AG09319 (cell line): Measurements from ENCODE around the gene CCL19.

Experiments used
- DNase-seq: peaks from one replicate; pipeline ENCODE4 v3.0.0-alpha.2; 2010; ENCODE audit warnings: low read depth; ENCODE audit errors: extremely low read depth
- TF ChIP-seq, protein P1 (sequence below): IDR thresholded peaks from 2 replicates; pipeline ENCODE4 v1.5.1; 2011; ENCODE audit warnings: low read depth, mild to moderate bottlenecking, inconsistent platforms, low read length, moderate library complexity

Gene CCL19

DNA sequence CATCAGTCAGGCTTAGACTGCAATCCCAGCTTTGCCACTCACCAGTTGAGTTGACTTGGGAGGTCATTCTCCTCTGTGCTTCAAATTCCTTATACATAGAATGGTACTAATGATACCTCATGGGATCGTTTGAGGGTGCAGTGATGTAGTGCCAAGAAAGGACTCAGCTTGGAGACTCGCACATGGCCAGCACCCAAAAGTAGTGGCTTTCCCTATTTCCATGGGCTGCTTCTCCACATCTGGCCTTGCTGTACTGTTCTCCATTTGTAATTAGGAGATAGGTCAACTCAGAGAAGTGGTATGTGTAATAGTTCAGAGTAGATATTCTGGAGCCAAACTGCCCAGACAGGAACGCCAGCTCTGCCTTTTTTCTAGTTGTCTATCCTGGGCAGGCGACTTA, 5.5 kb downstream of the CCL19 start:
- TF ChIP-seq, protein P1, sequence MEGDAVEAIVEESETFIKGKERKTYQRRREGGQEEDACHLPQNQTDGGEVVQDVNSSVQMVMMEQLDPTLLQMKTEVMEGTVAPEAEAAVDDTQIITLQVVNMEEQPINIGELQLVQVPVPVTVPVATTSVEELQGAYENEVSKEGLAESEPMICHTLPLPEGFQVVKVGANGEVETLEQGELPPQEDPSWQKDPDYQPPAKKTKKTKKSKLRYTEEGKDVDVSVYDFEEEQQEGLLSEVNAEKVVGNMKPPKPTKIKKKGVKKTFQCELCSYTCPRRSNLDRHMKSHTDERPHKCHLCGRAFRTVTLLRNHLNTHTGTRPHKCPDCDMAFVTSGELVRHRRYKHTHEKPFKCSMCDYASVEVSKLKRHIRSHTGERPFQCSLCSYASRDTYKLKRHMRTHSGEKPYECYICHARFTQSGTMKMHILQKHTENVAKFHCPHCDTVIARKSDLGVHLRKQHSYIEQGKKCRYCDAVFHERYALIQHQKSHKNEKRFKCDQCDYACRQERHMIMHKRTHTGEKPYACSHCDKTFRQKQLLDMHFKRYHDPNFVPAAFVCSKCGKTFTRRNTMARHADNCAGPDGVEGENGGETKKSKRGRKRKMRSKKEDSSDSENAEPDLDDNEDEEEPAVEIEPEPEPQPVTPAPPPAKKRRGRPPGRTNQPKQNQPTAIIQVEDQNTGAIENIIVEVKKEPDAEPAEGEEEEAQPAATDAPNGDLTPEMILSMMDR, result no peak
- no peak for DNase-seq

DNA sequence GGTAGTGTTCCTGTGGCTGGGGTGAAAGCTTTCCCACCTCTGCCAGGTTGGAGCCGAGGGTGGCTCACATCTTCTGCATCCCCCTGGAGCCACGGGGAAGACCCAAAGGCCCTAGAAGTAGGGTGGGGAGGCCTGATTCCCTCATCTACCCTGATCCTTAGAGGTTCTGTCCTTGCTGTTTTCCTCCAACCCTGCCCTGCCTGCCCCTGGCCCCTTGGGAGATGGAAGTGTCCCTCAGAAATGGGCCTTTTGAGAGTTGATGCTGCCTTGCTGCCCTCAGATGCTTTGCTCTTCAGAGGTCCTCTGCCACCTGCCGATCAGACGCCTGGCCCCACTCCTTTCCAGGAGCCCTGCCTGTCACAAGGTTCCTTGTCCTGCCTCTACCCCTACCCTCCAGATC, 6.3 kb downstream of the CCL19 start:
- no peak for DNase-seq
- TF ChIP-seq, protein P1, result no peak

DNA sequence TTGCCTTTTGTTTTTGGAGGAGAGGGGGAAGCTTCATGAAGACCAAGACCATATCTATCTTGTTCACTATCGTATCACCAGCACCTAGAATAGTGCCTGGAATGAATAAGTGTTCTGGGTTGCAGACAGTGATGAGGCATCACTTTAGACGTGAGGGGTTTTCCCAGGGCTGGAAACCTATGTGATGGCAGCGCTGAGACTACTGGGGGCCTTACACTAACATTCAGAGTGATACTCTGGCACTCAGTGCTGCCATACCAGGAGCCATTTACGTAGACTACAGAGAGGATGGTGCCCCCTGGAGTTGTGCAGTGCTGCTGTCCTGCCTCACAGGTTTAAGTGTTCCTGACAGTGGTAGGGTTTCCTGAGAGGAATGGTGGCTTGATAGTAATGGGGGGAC, 6.9 kb downstream of the CCL19 start:
- TF ChIP-seq, protein P1, result no peak
- no peak for DNase-seq

DNA sequence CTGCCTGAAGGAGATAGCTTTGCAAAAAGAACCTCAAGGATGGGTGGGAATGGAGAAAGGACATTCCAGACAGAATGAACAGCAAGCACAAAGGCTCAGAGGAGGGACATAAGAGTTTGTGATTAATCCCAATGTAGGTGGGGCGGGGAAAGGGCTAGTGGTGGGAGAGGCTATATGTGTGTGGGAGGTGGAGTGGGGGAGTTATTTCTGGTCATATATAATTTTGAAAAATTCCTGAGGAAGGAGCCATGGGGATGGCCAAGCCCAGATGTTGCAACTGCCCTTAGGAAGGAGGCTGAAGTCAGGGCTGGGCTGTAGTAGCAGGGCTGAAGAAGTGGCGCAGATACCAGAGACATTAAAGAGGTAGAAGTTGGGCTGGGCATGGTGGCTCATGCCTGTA, 15.2 kb downstream of the CCL19 start:
- DNase-seq, result no peak
- TF ChIP-seq, protein P1, result no peak

DNA sequence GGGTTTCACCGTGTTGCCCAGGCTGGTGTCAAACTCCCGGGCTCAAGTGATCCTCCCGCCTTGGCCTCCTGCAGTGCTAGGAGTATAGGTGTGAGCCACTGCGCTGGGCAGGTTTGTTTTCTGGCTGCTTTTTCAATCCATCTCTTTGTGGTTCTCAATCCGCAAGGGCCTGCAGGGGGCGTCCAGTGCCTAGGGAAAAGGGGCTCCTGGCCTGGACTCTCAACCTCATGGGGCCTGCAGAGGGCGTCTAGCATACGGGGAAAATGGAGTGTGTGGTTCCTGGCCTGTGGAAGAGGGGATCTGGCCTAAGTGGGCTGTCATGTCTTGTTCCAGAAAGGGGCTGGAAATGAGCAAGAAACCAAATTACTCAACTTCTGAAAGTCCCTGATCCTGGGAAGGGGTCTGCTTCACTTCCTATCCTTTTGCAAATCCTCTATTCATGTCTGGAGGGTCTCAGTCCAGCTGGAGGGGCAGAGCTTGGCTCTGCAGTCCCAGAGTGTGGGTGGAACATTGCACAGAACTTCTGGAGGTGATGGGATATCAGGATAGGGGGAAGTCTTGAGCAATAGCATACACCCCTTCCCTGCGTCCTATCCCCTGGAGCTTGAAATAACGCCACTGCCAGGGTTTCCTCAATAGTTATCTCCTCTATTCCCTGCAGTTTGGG, 15.9 kb downstream of the CCL19 start:
- no peak for DNase-seq
- TF ChIP-seq, protein P1, result peak; percentile 96

DNA sequence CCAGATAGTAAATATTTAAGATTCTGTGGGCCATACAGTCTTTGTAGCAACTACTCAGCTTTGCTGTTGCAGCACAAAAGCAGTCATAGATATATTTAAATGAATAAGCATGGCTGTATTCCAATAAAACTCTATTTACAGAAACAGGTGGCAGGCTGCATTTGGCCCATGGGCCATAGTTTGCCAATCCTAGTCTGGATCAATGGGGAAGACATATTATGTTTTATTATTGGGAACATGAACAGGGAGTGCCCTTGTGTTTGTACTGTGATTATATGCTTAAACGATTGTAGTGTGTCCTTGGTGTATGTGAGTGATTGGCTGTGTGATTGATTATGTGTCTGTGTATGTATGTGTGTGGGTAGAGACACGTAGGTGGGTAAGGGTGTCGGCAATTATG, 16.6 kb downstream of the CCL19 start:
- DNase-seq, result no peak
- TF ChIP-seq, protein P1, result no peak

DNA sequence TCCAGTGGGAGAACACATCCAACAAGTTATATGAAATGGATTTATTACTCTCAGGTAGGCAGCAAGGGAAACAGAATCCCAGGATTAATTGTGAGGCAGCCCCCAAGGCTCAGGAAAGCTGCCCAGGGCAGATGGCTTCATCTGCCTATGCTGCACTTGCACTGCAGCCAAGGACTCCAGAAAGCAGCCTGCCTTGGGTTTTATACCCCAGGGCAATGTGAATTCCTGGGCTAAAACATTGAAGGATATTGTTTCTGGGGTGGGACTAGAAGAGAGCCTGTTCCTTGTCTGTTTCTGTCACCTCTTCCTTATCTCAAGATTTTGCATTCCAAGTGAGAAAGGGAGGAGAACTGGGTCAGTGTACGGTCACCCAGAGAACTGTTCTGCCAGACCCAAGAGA, 19.8 kb downstream of the CCL19 start:
- no peak for DNase-seq
- TF ChIP-seq, protein P1, result no peak
